SU-DHL-6 (cell line): Measurements from ENCODE around the gene DMRT1.

ENCODE experiments used
- H2AFZ ChIP-seq: fragments of 200-600 bp; sonication (generic); 2 replicates; pipeline ENCODE4 v1.6.1; 2014; ENCODE audit warnings: low read depth, mild to moderate bottlenecking, moderate library complexity, mixed read lengths, antibody characterized with exemption, low read length; ENCODE audit not compliant: severe bottlenecking
- H3F3A ChIP-seq: fragments of 200-600 bp; shearing (Covaris generic); 2 replicates; pipeline ENCODE4 v1.6.0; 2016; ENCODE audit warnings: antibody characterized with exemption, mild to moderate bottlenecking; ENCODE audit not compliant: insufficient read depth
- H3K27ac ChIP-seq: fragments of 200-600 bp; sonication (generic); 2 replicates; pipeline ENCODE4 v1.5.1; 2016; ENCODE audit warnings: low read depth, mild to moderate bottlenecking, low read length, moderate library complexity, mixed read lengths
- H3K27me3 ChIP-seq: fragments of 200-600 bp; sonication (generic), shearing (Covaris generic); 2 replicates; pipeline ENCODE4 v1.6.0; 2014; ENCODE audit warnings: mild to moderate bottlenecking, low read length
- H3K36me3 ChIP-seq: fragments of 200-600 bp; sonication (generic); 2 replicates; pipeline ENCODE4 v1.6.1; 2014; ENCODE audit warnings: mild to moderate bottlenecking, low read length, mixed read lengths
- H3K4me2 ChIP-seq: fragments of 300-600, 200-600 bp; shearing (Covaris generic), sonication (generic); 2 replicates; pipeline ENCODE4 v1.6.0; 2014; ENCODE audit warnings: low read length, low read depth, mild to moderate bottlenecking; ENCODE audit not compliant: poor library complexity, severe bottlenecking
- H3K4me3 ChIP-seq: fragments of 200-600 bp; sonication (generic); 2 replicates; pipeline ENCODE4 v1.5.1; 2014; ENCODE audit warnings: antibody characterized with exemption, low read length, mild to moderate bottlenecking, mixed read lengths; ENCODE audit not compliant: insufficient read depth, poor library complexity, severe bottlenecking
- H3K79me2 ChIP-seq: fragments of 200-600 bp; sonication (generic); 2 replicates; pipeline ENCODE4 v1.6.1; 2014; ENCODE audit warnings: mild to moderate bottlenecking, low read length, moderate library complexity; ENCODE audit not compliant: insufficient read depth
- H3K9ac ChIP-seq: fragments of 200-600 bp; sonication (generic); 2 replicates; pipeline ENCODE4 v1.7.0; 2014; ENCODE audit warnings: mild to moderate bottlenecking, low read length
- H3K9me2 ChIP-seq: fragments of 200-600 bp; sonication (generic); replicated peaks from 2 replicates; pipeline ENCODE4 v1.6.1; 2014; ENCODE audit warnings: low read length; ENCODE audit not compliant: insufficient read depth
- H3K9me3 ChIP-seq: fragments of 200-600 bp; sonication (generic); 2 replicates; pipeline ENCODE4 v1.6.1; 2014; ENCODE audit warnings: low read length, mixed read lengths; ENCODE audit not compliant: insufficient read depth
- H4K20me1 ChIP-seq: fragments of 200-600 bp; sonication (generic); 2 replicates; pipeline ENCODE4 v1.6.1; 2014; ENCODE audit warnings: low read depth, mild to moderate bottlenecking, antibody characterized with exemption, low read length, moderate library complexity, mixed read lengths
- EZH2phosphoT487 ChIP-seq: fragments of 200-600 bp; sonication (generic), shearing (Covaris generic); conservative IDR thresholded peaks from 2 replicates; pipeline ENCODE4 v1.6.1; 2018; ENCODE audit warnings: mild to moderate bottlenecking, antibody characterized with exemption, low read length, moderate library complexity, mixed read lengths
- TF ChIP-seq, protein P1 (sequence below): fragments of 200-600 bp; sonication (generic); IDR thresholded peaks from one replicate; pipeline ENCODE4 v1.5.1; 2017; ENCODE audit warnings: antibody characterized with exemption, mild to moderate bottlenecking, low read length, moderate library complexity; ENCODE audit not compliant: insufficient read depth, poor library complexity, severe bottlenecking

Gene DMRT1

DNA sequence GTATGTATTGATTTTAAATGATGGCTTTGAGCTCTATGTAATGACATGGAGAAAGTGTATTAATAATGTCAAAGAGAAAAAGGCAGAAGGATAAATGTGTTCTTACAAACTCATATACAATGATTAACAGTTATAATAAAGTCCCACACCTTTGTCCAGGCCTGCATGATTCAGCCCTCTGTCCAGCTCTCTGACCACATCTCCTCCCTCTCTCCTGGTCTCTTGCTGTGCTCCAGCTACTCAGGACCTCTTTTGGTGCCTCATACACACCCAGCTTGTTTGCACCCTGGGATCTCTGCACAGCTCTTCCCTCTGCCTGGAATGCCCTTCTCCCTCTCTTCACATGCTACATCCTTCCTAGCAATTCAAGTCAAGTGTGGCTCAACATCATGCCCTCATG is 37.5 kb upstream of the DMRT1 start:
- Histone ChIP-seq H4K20me1 (no peaks in the 10 kb centered on the region), H3K27me3 (no peaks in the 10 kb centered on the region), H3K9me2 (no peaks in the 10 kb centered on the region), H3K9ac (no peak overlapping the region), H3K27ac (no peak overlapping the region), H3K4me2 (no peak overlapping the region), H3F3A (no peaks in the 10 kb centered on the region), H3K36me3 (no peaks in the 10 kb centered on the region), H3K9me3 (no peaks in the 10 kb centered on the region), H2AFZ (no peak overlapping the region), H3K4me3 (no peak overlapping the region), H3K79me2 (no peaks in the 10 kb centered on the region)
- TF ChIP-seq, protein P1, sequence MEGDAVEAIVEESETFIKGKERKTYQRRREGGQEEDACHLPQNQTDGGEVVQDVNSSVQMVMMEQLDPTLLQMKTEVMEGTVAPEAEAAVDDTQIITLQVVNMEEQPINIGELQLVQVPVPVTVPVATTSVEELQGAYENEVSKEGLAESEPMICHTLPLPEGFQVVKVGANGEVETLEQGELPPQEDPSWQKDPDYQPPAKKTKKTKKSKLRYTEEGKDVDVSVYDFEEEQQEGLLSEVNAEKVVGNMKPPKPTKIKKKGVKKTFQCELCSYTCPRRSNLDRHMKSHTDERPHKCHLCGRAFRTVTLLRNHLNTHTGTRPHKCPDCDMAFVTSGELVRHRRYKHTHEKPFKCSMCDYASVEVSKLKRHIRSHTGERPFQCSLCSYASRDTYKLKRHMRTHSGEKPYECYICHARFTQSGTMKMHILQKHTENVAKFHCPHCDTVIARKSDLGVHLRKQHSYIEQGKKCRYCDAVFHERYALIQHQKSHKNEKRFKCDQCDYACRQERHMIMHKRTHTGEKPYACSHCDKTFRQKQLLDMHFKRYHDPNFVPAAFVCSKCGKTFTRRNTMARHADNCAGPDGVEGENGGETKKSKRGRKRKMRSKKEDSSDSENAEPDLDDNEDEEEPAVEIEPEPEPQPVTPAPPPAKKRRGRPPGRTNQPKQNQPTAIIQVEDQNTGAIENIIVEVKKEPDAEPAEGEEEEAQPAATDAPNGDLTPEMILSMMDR, result no peak
- TF ChIP-seq EZH2phosphoT487, result no peak

- Histone ChIP-seq H3K4me2 (no peak overlapping the region), H3K9me3 (no peaks in the 10 kb centered on the region), H3K79me2 (no peaks in the 10 kb centered on the region), H2AFZ (no peak overlapping the region), H3K27me3 (no peaks in the 10 kb centered on the region), H3K9me2 (no peaks in the 10 kb centered on the region), H3F3A (no peaks in the 10 kb centered on the region), H3K4me3 (no peak overlapping the region), H3K27ac (no peak overlapping the region), H3K9ac (no peak overlapping the region), H4K20me1 (no peaks in the 10 kb centered on the region), H3K36me3 (no peaks in the 10 kb centered on the region)
- no peak for TF ChIP-seq EZH2phosphoT487
- TF ChIP-seq, protein P1, result no peak
Observed at GRCh38 chr9:805151-805550, 36.3 kb upstream of the DMRT1 start.

- H2AFZ ChIP-seq, result peak overlapping the region; percentile 20
Observed at GRCh38 chr9:806285-807156, 35.0 kb upstream of the DMRT1 start.

More at GRCh38 chr9:806285-807156, 35.0 kb upstream of the DMRT1 start:
- Histone ChIP-seq H3F3A (no peaks in the 10 kb centered on the region), H3K4me3 (no peak overlapping the region), H3K79me2 (no peaks in the 10 kb centered on the region), H3K9me3 (no peaks in the 10 kb centered on the region), H3K27ac (no peak overlapping the region), H4K20me1 (no peaks in the 10 kb centered on the region), H3K9ac (no peak overlapping the region), H3K27me3 (no peaks in the 10 kb centered on the region), H3K9me2 (no peaks in the 10 kb centered on the region), H3K4me2 (peak overlapping the region; percentile 6), H3K36me3 (no peaks in the 10 kb centered on the region)
- TF ChIP-seq, protein P1, result peak; percentile 71
- TF ChIP-seq EZH2phosphoT487, result no peak
